Hepatocyte (in vitro differentiated cells): ENCODE data around the gene PROK1. TPM values are rescaled to one million over a fixed set of nuclear protein-coding genes. Genes with fewer than 3 reads are reported as not detected.
A peak's percentile ranks its signal among the peaks of the same experiment; 100 is the strongest.

Source experiments
- DNase-seq: peaks from one replicate; pipeline ENCODE4 v3.0.0-alpha.2; 2016; ENCODE audit warnings: low spot score
- H2AFZ ChIP-seq: fragments of 200-600 bp; sonication (generic); 2 replicates; pipeline ENCODE4 v1.6.0; 2016; ENCODE audit warnings: antibody characterized with exemption, mild to moderate bottlenecking
- H3K27ac ChIP-seq: fragments of 200-600 bp; sonication (generic); 2 replicates; pipeline ENCODE4 v1.5.1; 2016; ENCODE audit warnings: mild to moderate bottlenecking
- H3K27me3 ChIP-seq: fragments of 200-600 bp; sonication (generic); 2 replicates; pipeline ENCODE4 v1.6.1; 2016
- H3K36me3 ChIP-seq: fragments of 200-600 bp; sonication (generic); replicated peaks from 2 replicates; pipeline ENCODE4 v1.5.1; 2016; ENCODE audit warnings: low read depth; ENCODE audit not compliant: insufficient read depth
- H3K4me1 ChIP-seq: fragments of 200-600 bp; sonication (generic); 2 replicates; pipeline ENCODE4 v1.5.1; 2016; ENCODE audit warnings: mild to moderate bottlenecking, moderate library complexity; ENCODE audit not compliant: insufficient read depth
- H3K4me2 ChIP-seq: fragments of 200-600 bp; sonication (generic); 2 replicates; pipeline ENCODE4 v1.6.0; 2016
- H3K4me3 ChIP-seq: fragments of 200-600 bp; sonication (generic); 2 replicates; pipeline ENCODE4 v1.5.1; 2016; ENCODE audit warnings: mild to moderate bottlenecking
- H3K79me2 ChIP-seq: fragments of 200-600 bp; sonication (generic); 2 replicates; pipeline ENCODE4 v1.6.0; 2017; ENCODE audit warnings: mild to moderate bottlenecking
- H3K9me2 ChIP-seq: fragments of 200-600 bp; sonication (generic); replicated peaks from 2 replicates; pipeline ENCODE4 v1.6.0; 2017; ENCODE audit warnings: mild to moderate bottlenecking; ENCODE audit not compliant: insufficient read depth
- H3K9me3 ChIP-seq: fragments of 200-600 bp; sonication (generic); 2 replicates; pipeline ENCODE4 v1.5.1; 2016; ENCODE audit warnings: low read depth, mild to moderate bottlenecking
- H4K20me1 ChIP-seq: fragments of 200-600 bp; sonication (generic); 2 replicates; pipeline ENCODE4 v1.6.0; 2016; ENCODE audit warnings: mild to moderate bottlenecking; ENCODE audit not compliant: insufficient read depth, poor library complexity, severe bottlenecking
- CTCF ChIP-seq: fragments of 200-600 bp; sonication (generic); IDR thresholded peaks from 2 replicates; pipeline ENCODE4 v1.5.1; 2016; ENCODE audit warnings: antibody characterized with exemption, mild to moderate bottlenecking; ENCODE audit not compliant: poor library complexity
- EZH2 ChIP-seq: fragments of 200-600 bp; sonication (generic); IDR thresholded peaks from 2 replicates; pipeline ENCODE4 v1.6.1; 2016; ENCODE audit warnings: antibody characterized with exemption, mild to moderate bottlenecking, borderline replicate concordance
- EZH2phosphoT487 ChIP-seq: fragments of 200-600 bp; sonication (generic); IDR thresholded peaks from one replicate; pipeline ENCODE4 v1.6.1; 2018; ENCODE audit warnings: antibody characterized with exemption, mild to moderate bottlenecking, low read depth, moderate library complexity; ENCODE audit not compliant: unreplicated experiment, severe bottlenecking
- WGBS: methylation state at CpG from one replicate; pipeline ENCODE4 v1.1.6; 2016; ENCODE audit warnings: low lambda C conversion rate; ENCODE audit errors: missing lambda C conversion rate; 5-methylcytosine and 5-hydroxymethylcytosine counted together
- polyA plus RNA-seq: library from polyadenylated mRNA; unstranded; fragments of >200 nt; fragmentation: Nextera tagmentation; extraction: Ambion mirVana; gene quantifications from 2 replicates; pipeline ENCODE4 v1.2.1, GENCODE V29; 2016
- total RNA-seq: library from RNA; depleted of rRNA; stranded (reverse); fragments of >200 nt; gene quantifications from 2 replicates; pipeline ENCODE4 v1.2.3, GENCODE V29; 2014

Gene PROK1
- total and polyA plus RNA-seq, 2 experiments from 2014 or later: 8.8 to 9.4 TPM

GRCh38 chr1:110472546-110472945, 21.6 kb downstream of the PROK1 start:
- H3K4me3 ChIP-seq: no peak overlapping the region
- no peak overlapping the region for H3K4me2 ChIP-seq
- no peaks in the 10 kb centered on the region for H3K9me3 ChIP-seq
- peaks cover 18% of the 10 kb centered on the region for H3K4me1 ChIP-seq
- H2AFZ ChIP-seq: no peak overlapping the region
- DNase-seq: no peak
- H3K27me3 ChIP-seq: no peaks in the 10 kb centered on the region
- 93% methylated on average over 10 of the region's 10 CpGs for WGBS
- no peaks in the 10 kb centered on the region for H3K9me2 ChIP-seq
- H4K20me1 ChIP-seq: no peaks in the 10 kb centered on the region
- H3K79me2 ChIP-seq: no peaks in the 10 kb centered on the region
- TF ChIP-seq EZH2: no peak
- TF ChIP-seq EZH2phosphoT487: no peak
- no peak for TF ChIP-seq CTCF
- H3K36me3 ChIP-seq: no peaks in the 10 kb centered on the region
- H3K27ac ChIP-seq: no peak overlapping the region

DNA sequence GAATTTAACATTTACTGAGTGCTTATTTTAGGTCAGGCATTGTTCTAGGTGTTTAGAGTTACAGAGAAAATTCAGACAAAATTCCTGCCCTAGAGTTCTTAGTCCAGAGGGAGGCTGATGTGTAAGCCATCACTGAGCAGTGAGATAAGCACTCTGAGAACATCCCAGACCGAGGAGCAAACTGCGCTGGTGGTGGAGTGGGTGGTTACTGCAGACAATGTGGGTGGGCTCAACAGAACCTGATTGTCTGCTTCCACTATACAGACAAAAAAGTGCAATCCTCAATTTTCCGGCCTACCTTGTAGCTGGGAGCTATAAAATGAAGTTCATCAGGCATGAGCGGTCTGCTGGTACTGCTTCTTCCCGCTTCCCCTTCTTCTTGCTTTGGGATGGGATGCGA, 23.5 kb downstream of the PROK1 start:
- Histone ChIP-seq H3K4me3 (no peak overlapping the region), H3K4me1 (peaks cover 37% of the 10 kb centered on the region), H3K79me2 (no peaks in the 10 kb centered on the region), H3K9me3 (no peaks in the 10 kb centered on the region), H3K4me2 (no peak overlapping the region), H3K27ac (no peak overlapping the region), H4K20me1 (no peaks in the 10 kb centered on the region), H3K27me3 (no peaks in the 10 kb centered on the region), H3K36me3 (no peaks in the 10 kb centered on the region), H2AFZ (no peak overlapping the region), H3K9me2 (no peaks in the 10 kb centered on the region)
- no peak for DNase-seq
- TF ChIP-seq EZH2phosphoT487 (no peak), CTCF (no peak), EZH2 (no peak)
- WGBS: 83% methylated on average over 6 of the region's 6 CpGs

GRCh38 chr1:110475362-110476027, 24.5 kb downstream of the PROK1 start:
- no peak for DNase-seq
- Histone ChIP-seq H3K79me2 (no peaks in the 10 kb centered on the region), H3K4me2 (no peak overlapping the region), H3K4me3 (no peak overlapping the region), H2AFZ (no peak overlapping the region), H3K9me3 (no peaks in the 10 kb centered on the region), H3K9me2 (no peaks in the 10 kb centered on the region), H4K20me1 (no peaks in the 10 kb centered on the region), H3K4me1 (peaks cover 47% of the 10 kb centered on the region), H3K36me3 (no peaks in the 10 kb centered on the region), H3K27ac (peak overlapping the region; percentile 77), H3K27me3 (no peaks in the 10 kb centered on the region)
- TF ChIP-seq EZH2 (no peak), CTCF (no peak), EZH2phosphoT487 (no peak)
- WGBS: 98% methylated on average over 5 of the region's 5 CpGs
